Prostate gland (tissue), 2 donors: ENCODE data around the gene NEMF.

Source experiments
- CTCF ChIP-seq, 4 experiments: fragments of 200-600 bp in 2 of 4; fragments of 450-650 bp in 2 of 4; sonication (generic) in 2 of 4; IDR thresholded peaks; 1 replicate in 3 of 4; 2 replicates in 1 of 4; pipeline ENCODE4 v1.5.1; 2016 to 2019; ENCODE audit warnings: antibody characterized with exemption in 4 of 4, mild to moderate bottlenecking in 2 of 4, moderate library complexity in 2 of 4
- POLR2A ChIP-seq: fragments of 450-650 bp; IDR thresholded peaks from one replicate; pipeline ENCODE4 v1.6.1; 2016; ENCODE audit warnings: antibody characterized with exemption, mild to moderate bottlenecking
- POLR2AphosphoS5 ChIP-seq: sonication (generic); formaldehyde crosslinking; IDR thresholded peaks from one replicate; pipeline ENCODE4 v1.6.1; 2017; ENCODE audit warnings: antibody characterized with exemption

DNA sequence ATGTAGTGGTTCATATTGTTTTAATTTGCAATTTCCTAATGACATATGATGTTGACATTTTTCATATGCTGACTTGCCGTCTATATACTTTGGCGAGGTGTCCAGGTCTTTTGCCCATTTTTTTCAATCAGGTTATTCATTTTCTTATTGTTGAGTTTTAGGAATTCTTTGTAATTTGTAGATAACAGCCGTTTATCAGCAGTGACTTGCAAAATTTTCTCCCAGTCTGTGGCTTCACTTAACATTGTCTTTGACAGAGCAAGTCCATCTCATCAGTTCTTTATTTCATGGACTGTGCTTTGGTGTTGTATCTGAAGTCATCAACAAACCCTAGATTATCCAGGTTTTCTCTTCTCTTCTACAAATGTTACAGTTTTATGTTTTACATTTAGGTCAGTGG is 97.2 kb downstream of the NEMF start:
- no peak for TF ChIP-seq POLR2AphosphoS5
- TF ChIP-seq CTCF (IDR thresholded peaks at IDR 0.05): no peak
- TF ChIP-seq POLR2A: no peak
